Activated T-cell treated with anti-CD3 and anti-CD28 coated beads for 1 hour (primary cell): Measurements from ENCODE around the gene GRIN3A.
"Not testable (repeated sequence)": the region's sequence is repeated elsewhere in the genome, so short reads cannot be mapped to it uniquely, and the experiment has no call there.

Source experiments
- DNase-seq: peaks from one replicate; pipeline ENCODE4 v3.0.0-alpha.2; 2020; ENCODE audit warnings: low read depth

The GRIN3A gene

GRCh38 chr9:101632611-101633010, 105.8 kb downstream of the GRIN3A start:
- no peak for DNase-seq

GRCh38 chr9:101631892-101632291, 106.6 kb downstream of the GRIN3A start:
- no peak for DNase-seq

GRCh38 chr9:101629636-101630035, 108.8 kb downstream of the GRIN3A start:
- no peak for DNase-seq

GRCh38 chr9:101628173-101628572, 110.3 kb downstream of the GRIN3A start:
- no peak for DNase-seq

GRCh38 chr9:101626295-101626694, 112.2 kb downstream of the GRIN3A start:
- DNase-seq, result no peak

GRCh38 chr9:101625876-101626275, 112.6 kb downstream of the GRIN3A start:
- no peak for DNase-seq

- DNase-seq, result no peak
Measured at GRCh38 chr9:101620452-101620851, 118.0 kb downstream of the GRIN3A start.

GRCh38 chr9:101618698-101619097, 119.7 kb downstream of the GRIN3A start:
- DNase-seq, result no peak

- no peak for DNase-seq
Measured at GRCh38 chr9:101605547-101605946, 132.9 kb downstream of the GRIN3A start.

GRCh38 chr9:101604296-101604695, 134.2 kb downstream of the GRIN3A start:
- DNase-seq, result no peak

GRCh38 chr9:101601904-101602765, 136.3 kb downstream of the GRIN3A start:
- no peak for DNase-seq

GRCh38 chr9:101594796-101595195, 143.7 kb downstream of the GRIN3A start, which contains the start of gene PPP3R2:
PPP3R2 (minus strand) TSS chr9:101594969; CDS start chr9:101594921, 48 bp downstream.
- DNase-seq, result no peak

GRCh38 chr9:101593345-101593744, 145.1 kb downstream of the GRIN3A start:
- no peak for DNase-seq

GRCh38 chr9:101592788-101593187, 145.7 kb downstream of the GRIN3A start:
- DNase-seq, result no peak

GRCh38 chr9:101591787-101592446, 146.5 kb downstream of the GRIN3A start:
- no peak for DNase-seq

GRCh38 chr9:101590901-101591300, 147.5 kb downstream of the GRIN3A start:
- DNase-seq, result no peak

GRCh38 chr9:101590074-101590473, 148.4 kb downstream of the GRIN3A start:
- DNase-seq, result not testable (repeated sequence)

GRCh38 chr9:101587332-101588043, 151.0 kb downstream of the GRIN3A start:
- DNase-seq, result no peak

GRCh38 chr9:101586651-101587050, 151.8 kb downstream of the GRIN3A start:
- DNase-seq, result no peak

- no peak for DNase-seq
Measured at GRCh38 chr9:101585740-101586139, 152.7 kb downstream of the GRIN3A start.

GRCh38 chr9:101582553-101582952, 155.9 kb downstream of the GRIN3A start:
- no peak for DNase-seq

GRCh38 chr9:101579711-101580545, 158.5 kb downstream of the GRIN3A start:
- no peak for DNase-seq
